HCT116 (cell line): Measurements from ENCODE around the gene ZNF286A. TPM values are rescaled to one million over a fixed set of nuclear protein-coding genes. Genes with fewer than 3 reads are reported as not detected.
A peak's percentile ranks its signal among the peaks of the same experiment; 100 is the strongest.
"Not testable (repeated sequence)": the region's sequence is repeated elsewhere in the genome, so short reads cannot be mapped to it uniquely, and the experiment has no call there.

Experiments
- ATAC-seq: fragments of 200-7000 bp; cut with Tn5 transposase; 2 replicates; pipeline ENCODE4 v1.9.1; 2020; ENCODE audit warnings: mild to moderate bottlenecking, moderate library complexity
- BruUV-seq: library from RNA; stranded (reverse); fragments of 400-500 nt; replicated peaks from 2 replicates; lab custom pipeline; 2021; lab: Mats Ljungman, UMichigan
- CTCF ChIA-PET: fragments of 300-600 bp; sonication (Branson Sonifier 250); formaldehyde crosslinking; loops from one replicate; lab custom pipeline; 2021; ENCODE audit warnings: antibody characterized with exemption; lab: Charles Lee
- POLR2A ChIA-PET: fragments of 300-600, 350-600 bp; sonication (Branson Sonifier 250); formaldehyde crosslinking; loops from one replicate; lab custom pipeline; 2021; ENCODE audit warnings: antibody characterized with exemption; lab: Charles Lee
- RAD21 ChIA-PET, 2 experiments: fragments of 300-600 bp; sonication (Branson Sonifier 250); formaldehyde crosslinking; loops; one replicate each; lab custom pipeline; 2023; ENCODE audit warnings: low total read pairs in 2 of 2; ENCODE audit not compliant: uncharacterized antibody in 2 of 2, unreplicated experiment in 2 of 2, low non-redundant PET in 1 of 2; lab: Charles Lee
- DNase-seq: peaks from one replicate; pipeline ENCODE4 v3.0.0-alpha.2; 2010; ENCODE audit warnings: low read depth, low spot score
- H2AFZ ChIP-seq: fragments of 200-600 bp; shearing (Covaris generic), sonication (generic); 2 replicates; pipeline ENCODE4 v1.6.1; 2017; ENCODE audit warnings: low read depth, mixed run types, mixed read lengths, antibody characterized with exemption, low read length; ENCODE audit not compliant: poor library complexity, severe bottlenecking
- H3K27ac ChIP-seq: 2 replicates; pipeline ENCODE4 v1.5.1; 2012; ENCODE audit warnings: low read depth, low read length
- H3K27me3 ChIP-seq: fragments of 200-600 bp; sonication (generic); 2 replicates; pipeline ENCODE4 v1.6.1; 2016; ENCODE audit warnings: mixed run types, low read length, mixed read lengths; ENCODE audit not compliant: insufficient read depth
- H3K36me3 ChIP-seq, 2 experiments: fragments of 200-500 bp in 1 of 2; fragments of 200-600 bp in 1 of 2; sonication (Bioruptor generic) in 1 of 2; sonication (generic) in 1 of 2; 2 replicates each; pipeline versions ENCODE4 v1.5.1 to v1.6.1; 2014 to 2016; ENCODE audit warnings: low read length in 2 of 2, inconsistent platforms in 1 of 2, mixed read lengths in 1 of 2, mixed run types in 1 of 2; ENCODE audit not compliant: insufficient read depth in 2 of 2, control insufficient read depth in 1 of 2
- H3K4me1 ChIP-seq, 2 experiments: fragments of 200-600 bp in 1 of 2; sonication (generic) in 1 of 2; 2 replicates each; pipeline versions ENCODE4 v1.5.1 to v1.6.1; 2012 to 2017; ENCODE audit warnings: low read length in 2 of 2, inconsistent platforms in 1 of 2, mild to moderate bottlenecking in 1 of 2, mixed read lengths in 1 of 2, mixed run types in 1 of 2, moderate library complexity in 1 of 2; ENCODE audit not compliant: insufficient read depth in 2 of 2, control insufficient read depth in 1 of 2
- H3K4me2 ChIP-seq: fragments of 200-600 bp; sonication (generic); 2 replicates; pipeline ENCODE4 v1.6.1; 2017; ENCODE audit warnings: mixed run types, low read length, mixed read lengths
- H3K4me3 ChIP-seq, 2 experiments: fragments of 200-600 bp in 1 of 2; sonication (generic) in 1 of 2; replicated peaks in 1 of 2; 2 replicates each; pipeline ENCODE4 v1.5.1; 2011 to 2016; ENCODE audit warnings: low read length in 2 of 2, control low read depth in 1 of 2, low read depth in 1 of 2, mild to moderate bottlenecking in 1 of 2, mixed read lengths in 1 of 2, mixed run types in 1 of 2
- H3K79me2 ChIP-seq: fragments of 200-600 bp; sonication (generic); 2 replicates; pipeline ENCODE4 v1.6.1; 2017; ENCODE audit warnings: mild to moderate bottlenecking, mixed run types, low read length, moderate library complexity, mixed read lengths; ENCODE audit not compliant: insufficient read depth
- H3K9ac ChIP-seq: fragments of 200-600 bp; sonication (generic); 2 replicates; pipeline ENCODE4 v1.6.1; 2016; ENCODE audit warnings: low read length, mixed read lengths
- H3K9me2 ChIP-seq: fragments of 200-600 bp; sonication (generic), shearing (Covaris generic); 2 replicates; pipeline ENCODE4 v1.6.1; 2017; ENCODE audit warnings: mixed run types, mild to moderate bottlenecking, moderate library complexity; ENCODE audit not compliant: insufficient read depth
- H3K9me3 ChIP-seq, 2 experiments: fragments of 200-500 bp in 1 of 2; fragments of 200-600 bp in 1 of 2; sonication (Bioruptor generic) in 1 of 2; sonication (generic) in 1 of 2; 2 replicates each; pipeline ENCODE4 v1.6.1; 2014 to 2017; ENCODE audit warnings: low read length in 2 of 2, mixed read lengths in 2 of 2, inconsistent platforms in 1 of 2, low read depth in 1 of 2, mild to moderate bottlenecking in 1 of 2, mixed run types in 1 of 2, moderate library complexity in 1 of 2; ENCODE audit not compliant: control insufficient read depth in 1 of 2, insufficient read depth in 1 of 2
- H4K20me1 ChIP-seq: fragments of 200-600 bp; sonication (generic), shearing (Covaris generic); 2 replicates; pipeline ENCODE4 v1.6.1; 2017; ENCODE audit warnings: mixed run types, mild to moderate bottlenecking, moderate library complexity; ENCODE audit not compliant: insufficient read depth
- ZNF274 ChIP-seq: fragments of 200-500 bp; sonication (Bioruptor generic); IDR thresholded peaks from 2 replicates; pipeline ENCODE4 v1.6.1; 2014; ENCODE audit warnings: mild to moderate bottlenecking, low read depth, low read length, inconsistent platforms
- intact Hi-C: fragments of 100-400 bp; cut with micrococcal nuclease; formaldehyde crosslinking; loops from 2 replicates; pipeline ENCODE4 v1.10.0; 2022
- total RNA-seq: library from RNA; stranded (reverse); gene quantifications from one replicate; pipeline ENCODE4 v1.2.1, GENCODE V29; 2021; ENCODE audit not compliant: unreplicated experiment

The ZNF286A gene
- total RNA-seq, 1 experiment from 2014 or later, result 37.0 TPM

DNA sequence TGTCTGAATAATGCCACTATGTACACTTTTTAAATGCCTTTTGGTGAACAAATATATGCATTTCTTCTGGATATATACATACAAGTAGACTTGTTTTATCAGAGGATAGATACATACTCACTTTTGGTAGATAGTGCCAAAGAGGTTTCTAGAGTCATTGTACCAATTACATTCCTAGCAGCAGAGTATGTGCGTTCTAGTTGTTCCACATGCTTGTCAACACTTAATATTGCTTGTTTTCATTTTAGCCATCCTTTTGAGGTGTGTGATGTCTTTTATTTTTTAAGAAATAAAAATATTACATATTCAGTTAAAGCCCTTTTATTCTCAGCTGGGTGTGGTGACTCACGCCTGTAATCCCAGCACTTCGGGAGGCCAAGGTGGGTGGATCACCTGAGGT, 9.3 kb downstream of the ZNF286A start:
- H3K79me2 ChIP-seq, BruUV-seq, H2AFZ ChIP-seq, H3K27ac ChIP-seq, H3K4me2 ChIP-seq, H3K4me1 ChIP-seq, CTCF ChIA-PET, H4K20me1 ChIP-seq, RAD21 ChIA-PET, H3K9ac ChIP-seq, intact Hi-C loops, POLR2A ChIA-PET, H3K27me3 ChIP-seq, DNase-seq, H3K9me2 ChIP-seq, ATAC-seq, H3K4me3 ChIP-seq: not testable (repeated sequence)
- H3K9me3 ChIP-seq, result peaks cover 8 to 40% of the 10 kb centered on the region in 2 experiments; a peak in 3 of 4 replicates
- H3K36me3 ChIP-seq, result peaks cover 33 to 34% of the 10 kb centered on the region in 2 experiments

DNA sequence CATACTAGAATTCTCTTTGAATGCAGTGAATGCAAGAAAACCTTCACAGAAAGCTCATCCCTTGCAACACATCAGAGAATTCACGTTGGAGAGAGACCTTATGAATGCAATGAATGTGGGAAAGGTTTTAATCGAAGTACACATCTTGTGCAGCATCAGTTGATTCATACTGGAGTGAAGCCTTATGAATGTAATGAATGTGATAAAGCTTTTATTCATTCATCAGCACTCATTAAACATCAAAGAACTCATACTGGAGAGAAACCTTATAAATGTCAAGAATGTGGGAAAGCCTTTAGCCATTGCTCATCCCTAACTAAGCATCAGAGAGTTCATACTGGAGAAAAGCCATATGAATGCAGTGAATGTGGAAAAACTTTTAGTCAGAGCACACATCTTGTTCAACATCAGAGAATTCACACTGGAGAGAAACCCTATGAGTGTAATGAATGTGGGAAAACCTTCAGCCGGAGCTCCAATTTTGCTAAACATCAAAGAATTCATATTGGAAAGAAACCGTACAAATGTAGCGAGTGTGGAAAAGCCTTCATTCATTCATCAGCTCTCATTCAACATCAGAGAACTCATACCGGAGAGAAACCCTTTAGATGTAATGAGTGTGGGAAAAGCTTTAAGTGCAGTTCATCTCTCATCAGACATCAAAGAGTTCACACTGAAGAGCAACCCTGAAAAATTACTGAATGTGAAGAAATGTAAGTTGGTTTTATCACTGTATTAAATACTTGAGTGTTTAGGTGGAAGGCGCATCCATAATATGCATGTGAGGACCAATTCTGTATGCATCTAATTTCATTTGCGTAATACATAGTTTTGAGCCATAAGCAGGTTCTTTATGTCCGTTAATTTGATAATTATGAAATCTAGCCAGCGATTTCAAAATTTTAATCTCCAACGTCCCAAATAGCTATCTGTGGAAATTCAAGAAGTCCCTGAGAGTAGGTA, 17.3 kb downstream of the ZNF286A start:
- H3K9me2 ChIP-seq, H3K36me3 ChIP-seq, H3K27ac ChIP-seq, RAD21 ChIA-PET, ATAC-seq, H3K79me2 ChIP-seq, H4K20me1 ChIP-seq, DNase-seq, H2AFZ ChIP-seq, H3K9ac ChIP-seq, H3K4me1 ChIP-seq, H3K4me2 ChIP-seq, CTCF ChIA-PET, intact Hi-C loops, POLR2A ChIA-PET, H3K27me3 ChIP-seq, BruUV-seq, H3K4me3 ChIP-seq: not testable (repeated sequence)
- peaks cover 3 to 12% of the 10 kb centered on the region in 2 experiments; a peak in 1 of 4 replicates for H3K9me3 ChIP-seq
- TF ChIP-seq ZNF274, result peak; percentile 77

DNA sequence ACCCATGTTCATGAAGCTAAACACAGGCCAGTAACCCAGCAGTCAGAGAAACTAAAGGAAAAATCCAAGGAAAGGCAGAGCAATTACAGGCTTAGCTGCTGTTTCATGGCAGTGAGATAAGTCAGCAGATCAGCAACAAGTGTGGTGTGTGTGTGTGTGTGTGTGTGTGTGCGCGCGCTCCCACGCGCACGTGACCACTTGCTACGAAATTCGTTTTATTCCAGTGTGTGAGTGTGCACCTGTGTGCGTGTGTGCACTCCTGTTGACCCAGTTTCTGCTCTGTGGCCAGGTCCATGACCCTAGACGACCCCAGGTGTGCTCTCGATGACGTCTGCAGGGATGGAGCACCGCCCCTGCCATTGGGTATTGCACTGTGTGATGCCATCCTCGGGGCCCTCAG, 31.0 kb downstream of the ZNF286A start:
- H3K9me2 ChIP-seq, BruUV-seq, H3K9me3 ChIP-seq, H3K27ac ChIP-seq, ATAC-seq, POLR2A ChIA-PET, RAD21 ChIA-PET, H3K4me2 ChIP-seq, DNase-seq, CTCF ChIA-PET, H3K79me2 ChIP-seq, H4K20me1 ChIP-seq, H3K36me3 ChIP-seq, H2AFZ ChIP-seq, H3K9ac ChIP-seq, intact Hi-C loops, H3K27me3 ChIP-seq, H3K4me3 ChIP-seq: not testable (repeated sequence)
- H3K4me1 ChIP-seq, result peaks cover 5 to 17% of the 10 kb centered on the region in 2 experiments; a peak in 2 of 4 replicates

DNA sequence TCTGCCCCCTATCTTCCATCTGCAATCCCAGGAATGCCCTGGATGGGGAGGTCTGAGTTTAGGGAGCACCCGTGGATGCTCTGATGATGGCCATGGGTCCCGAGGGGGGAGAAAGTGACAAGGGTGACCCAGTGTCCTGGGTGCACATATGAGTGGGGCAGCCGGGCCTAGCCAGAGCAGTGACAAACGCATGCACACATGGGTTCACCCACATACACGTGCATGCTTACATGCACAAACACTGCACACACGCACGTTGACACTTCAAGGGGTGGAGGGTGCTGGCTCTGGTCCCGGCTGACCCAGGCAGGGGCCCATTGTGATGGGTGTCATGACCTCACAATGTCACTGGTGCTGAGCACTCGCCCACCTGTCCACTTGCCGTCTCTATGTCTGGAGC, 32.3 kb downstream of the ZNF286A start, which contains the start of gene TBC1D26:
Gene TBC1D26 (plus strand): TSS at position 384 of the 400 bp plus-strand sequence. CDS start 3,066 bp downstream, outside the sequence.
- H4K20me1 ChIP-seq, H3K9me2 ChIP-seq, H3K9me3 ChIP-seq, H3K36me3 ChIP-seq, H2AFZ ChIP-seq, intact Hi-C loops, H3K4me3 ChIP-seq, H3K79me2 ChIP-seq, H3K27me3 ChIP-seq, CTCF ChIA-PET, BruUV-seq, H3K9ac ChIP-seq, RAD21 ChIA-PET, H3K27ac ChIP-seq, POLR2A ChIA-PET, ATAC-seq, DNase-seq: not testable (repeated sequence)
- Histone ChIP-seq H3K4me1 (peaks cover 5 to 17% of the 10 kb centered on the region in 2 experiments; a peak in 2 of 4 replicates), H3K4me2 (peak within 1 kb of the TSS; percentile 47; the same call in 1 of the 2 replicates)
